ENCODE measurements around the gene SLC30A2. TPM values are rescaled to one million over a fixed set of nuclear protein-coding genes. Genes with fewer than 3 reads are reported as not detected.

The SLC30A2 gene
- total and polyA plus RNA-seq, 2 of the 13 experiments (the other 11 are each of a cell fraction or from before 2014, with no cell fraction given), result not detected

GRCh38 chr1:26035203-26035958 is 10.5 kb downstream of the SLC30A2 start (continued):
- TF ChIP-seq ZNF687 (CRISPR knock-in tag; IDR thresholded peaks at IDR 0.05) (peak; percentile 75), CEBPG (CRISPR knock-in tag; IDR thresholded peaks at IDR 0.05) (peak; percentile 25; the same call in 1 of the 2 replicates), HOMEZ (CRISPR knock-in tag; IDR thresholded peaks at IDR 0.05; ENCODE audit: low read depth) (no peak), ZNF512 (CRISPR knock-in tag; IDR thresholded peaks at IDR 0.05) (no peak), SETDB1 (CRISPR knock-in tag; IDR thresholded peaks at IDR 0.05; ENCODE audit: borderline replicate concordance) (no peak), ZNF180 (CRISPR knock-in tag; IDR thresholded peaks at IDR 0.05; ENCODE audit: borderline replicate concordance, low read depth) (no peak), NR1H2 (CRISPR knock-in tag; IDR thresholded peaks at IDR 0.05; ENCODE audit: borderline replicate concordance, low read depth) (no peak), THRA (CRISPR knock-in tag; IDR thresholded peaks at IDR 0.05; ENCODE audit: borderline replicate concordance) (no peak), EP300 (IDR thresholded peaks at IDR 0.05; ENCODE audit: low read depth in 2 of 2, low read length in 2 of 2) (no peak), EP300 (CRISPR knock-in tag; IDR thresholded peaks at IDR 0.05; ENCODE audit: borderline replicate concordance) (no peak), HNF1B (CRISPR knock-in tag; IDR thresholded peaks at IDR 0.05) (peak; percentile 42; the same call in 1 of the 2 replicates), SMYD3 (CRISPR knock-in tag; IDR thresholded peaks at IDR 0.05) (no peak), SOX13 (IDR thresholded peaks at IDR 0.05) (no peak), SOX13 (CRISPR knock-in tag; conservative IDR thresholded peaks at IDR 0.05 in 1 of 2, IDR thresholded peaks at IDR 0.05 in 1 of 2) (peak in 1 of 2 experiments; percentile 25; a peak in 1 of 4 replicates), POLR2G (IDR thresholded peaks at IDR 0.05; ENCODE audit: low read depth, low read length) (peak; percentile 86)
